PC-3 (cell line): ENCODE data around the gene ANK2.

Experiments used
- CTCF ChIP-seq: fragments of 300-600 bp; sonication (generic); conservative IDR thresholded peaks from 2 replicates; pipeline ENCODE4 v1.5.1; 2017; ENCODE audit warnings: antibody characterized with exemption, low read depth, mild to moderate bottlenecking, low read length
- EZH2 ChIP-seq: fragments of 300-600 bp; sonication (generic); IDR thresholded peaks from one replicate; pipeline ENCODE4 v1.6.1; 2017; ENCODE audit warnings: antibody characterized with exemption, mild to moderate bottlenecking, low read length; ENCODE audit not compliant: unreplicated experiment
- EZH2phosphoT487 ChIP-seq: fragments of 300-600 bp; sonication (generic); IDR thresholded peaks from 2 replicates; pipeline ENCODE4 v1.6.1; 2018; ENCODE audit warnings: mild to moderate bottlenecking, antibody characterized with exemption, low read length, borderline replicate concordance

DNA sequence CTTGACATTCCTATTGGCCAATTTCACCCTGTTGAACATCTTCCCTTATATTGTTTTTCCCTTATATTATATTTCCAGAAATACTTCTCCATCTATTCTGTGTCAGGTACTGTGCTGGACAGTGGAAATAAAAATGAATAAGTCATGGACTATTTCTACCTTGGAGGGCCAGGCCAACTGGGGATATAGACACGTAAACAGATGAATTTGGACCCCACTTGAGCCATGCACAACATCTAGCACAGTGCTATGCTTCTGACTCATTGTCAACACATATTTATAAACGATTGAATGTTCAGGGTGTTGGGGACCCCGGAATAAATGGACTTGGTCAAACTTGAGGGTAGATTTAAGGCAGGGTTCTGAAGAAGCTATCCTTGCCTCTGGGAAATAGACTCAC lies 111.1 kb downstream of the ANK2 start:
- TF ChIP-seq CTCF, result no peak
- no peak for TF ChIP-seq EZH2
- TF ChIP-seq EZH2phosphoT487, result no peak
